Tibial nerve (tissue), 4 donors: ENCODE results near the gene GMPPA. TPM values are rescaled to one million over a fixed set of nuclear protein-coding genes. Genes with fewer than 3 reads are reported as not detected.

Experiments used
- DNase-seq, 2 donors: peaks; one replicate each; pipeline ENCODE4 v3.0.0-alpha.2; 2019; ENCODE audit warnings: low spot score in 2 of 2
- H3K27ac ChIP-seq, 4 donors: fragments of 200-600 bp; sonication (generic) in 3 of 4; one replicate each; pipeline ENCODE4 v1.5.1; 2017 to 2019; ENCODE audit warnings: mild to moderate bottlenecking in 1 of 4
- H3K27me3 ChIP-seq, 2 donors: fragments of 200-600 bp; sonication (generic) in 1 of 2; one replicate each; pipeline versions ENCODE4 v1.5.1 to v1.6.0; 2017 to 2019
- H3K36me3 ChIP-seq, 3 donors: fragments of 200-600 bp; sonication (generic); one replicate each; pipeline ENCODE4 v1.5.1; 2018 to 2019
- H3K4me1 ChIP-seq, 4 donors: fragments of 200-600 bp; sonication (generic) in 3 of 4; one replicate each; pipeline ENCODE4 v1.5.1; 2017 to 2019
- H3K4me3 ChIP-seq, 4 donors: fragments of 200-600 bp; sonication (generic) in 3 of 4; one replicate each; pipeline ENCODE4 v1.5.1; 2017 to 2019; ENCODE audit warnings: mild to moderate bottlenecking in 1 of 4, moderate library complexity in 1 of 4
- H3K9me3 ChIP-seq, 4 donors: fragments of 200-600 bp; sonication (generic) in 3 of 4; one replicate each; pipeline ENCODE4 v1.5.1; 2017 to 2019
- CTCF ChIP-seq, 5 experiments: fragments of 200-600 bp in 3 of 5; fragments of 450-650 bp in 2 of 5; sonication (generic) in 3 of 5; IDR thresholded peaks; one replicate each; pipeline ENCODE4 v1.5.1; 2016 to 2019; ENCODE audit warnings: antibody characterized with exemption in 5 of 5, mild to moderate bottlenecking in 3 of 5, moderate library complexity in 2 of 5
- EP300 ChIP-seq, 2 donors: sonication (generic); formaldehyde crosslinking; IDR thresholded peaks; one replicate each; pipeline ENCODE4 v1.6.1; 2017; ENCODE audit warnings: antibody characterized with exemption in 2 of 2, mild to moderate bottlenecking in 1 of 2
- POLR2A ChIP-seq, 2 donors: fragments of 450-650 bp; IDR thresholded peaks; one replicate each; pipeline ENCODE4 v1.6.1; 2017; ENCODE audit warnings: antibody characterized with exemption in 2 of 2, mild to moderate bottlenecking in 2 of 2, moderate library complexity in 2 of 2
- WGBS, 2 donors: methylation state at CpG; one replicate each; pipeline ENCODE4 v1.1.5; 2018; 5-methylcytosine and 5-hydroxymethylcytosine counted together
- total RNA-seq, 4 donors: library from RNA; depleted of rRNA; stranded (reverse); fragments of >200 nt; gene quantifications; one replicate each; pipeline ENCODE4 v1.1.0, GENCODE V29; 2016

Gene GMPPA
- total RNA-seq, 4 donors from 2014 or later, result 18.8 to 29.7 (median 27.8) TPM

GRCh38 chr2:219476652-219477151 lies 22.0 kb upstream of the GMPPA start:
- Histone ChIP-seq H3K4me1 (peaks cover 0 to 7% (median 0%) of the 10 kb centered on the region in 4 donors), H3K27ac (no peak overlapping the region), H3K27me3 (peaks cover 0 to 5% of the 10 kb centered on the region in 2 donors), H3K9me3 (no peaks in the 10 kb centered on the region), H3K4me3 (no peak overlapping the region), H3K36me3 (no peaks in the 10 kb centered on the region)
- DNase-seq, result no peak
- 11% methylated on average over 14 to 15 of the region's 16 CpGs for WGBS, 2 donors
- no peak for TF ChIP-seq CTCF (IDR thresholded peaks at IDR 0.05)
- no peak for TF ChIP-seq POLR2A (IDR thresholded peaks at IDR 0.05)
- no peak for TF ChIP-seq EP300 (IDR thresholded peaks at IDR 0.05)

- 75 to 88% methylated on average over 11 to 13 of the region's 13 CpGs for WGBS, 2 donors
- peaks cover 0 to 7% of the 10 kb centered on the region in 2 donors for H3K27me3 ChIP-seq
- H3K27ac ChIP-seq, result no peak overlapping the region
- no peaks in the 10 kb centered on the region for H3K9me3 ChIP-seq
- peaks cover 0 to 7% (median 0%) of the 10 kb centered on the region in 4 donors for H3K4me1 ChIP-seq
- no peak overlapping the region for H3K4me3 ChIP-seq
- no peaks in the 10 kb centered on the region for H3K36me3 ChIP-seq
- TF ChIP-seq CTCF (IDR thresholded peaks at IDR 0.05) (no peak), POLR2A (IDR thresholded peaks at IDR 0.05) (no peak), EP300 (IDR thresholded peaks at IDR 0.05) (no peak)
- DNase-seq, result no peak
These were observed 21.5 kb upstream of the GMPPA start for GRCh38 chr2:219477179-219477578.

GRCh38 chr2:219477815-219478214 lies 20.9 kb upstream of the GMPPA start:
- H3K4me1 ChIP-seq, result peaks cover 0 to 7% (median 0%) of the 10 kb centered on the region in 4 donors
- WGBS, 2 donors, result 45 to 62% methylated on average over 5 to 15 of the region's 15 CpGs
- no peaks in the 10 kb centered on the region for H3K9me3 ChIP-seq
- peaks cover 0 to 13% of the 10 kb centered on the region in 2 donors for H3K27me3 ChIP-seq
- TF ChIP-seq POLR2A (IDR thresholded peaks at IDR 0.05) (no peak), CTCF (IDR thresholded peaks at IDR 0.05) (no peak), EP300 (IDR thresholded peaks at IDR 0.05) (no peak)
- H3K36me3 ChIP-seq, result no peaks in the 10 kb centered on the region
- H3K27ac ChIP-seq, result no peak overlapping the region
- no peak overlapping the region for H3K4me3 ChIP-seq
- no peak for DNase-seq

GRCh38 chr2:219478916-219479315 lies 19.8 kb upstream of the GMPPA start:
- Histone ChIP-seq H3K27me3 (peaks cover 0 to 23% of the 10 kb centered on the region in 2 donors), H3K4me3 (no peak overlapping the region), H3K9me3 (no peaks in the 10 kb centered on the region), H3K4me1 (peaks cover 0 to 14% (median 2%) of the 10 kb centered on the region in 4 donors), H3K36me3 (no peaks in the 10 kb centered on the region), H3K27ac (no peak overlapping the region)
- DNase-seq, result no peak
- no peak for TF ChIP-seq CTCF (IDR thresholded peaks at IDR 0.05)
- no peak for TF ChIP-seq POLR2A (IDR thresholded peaks at IDR 0.05)
- TF ChIP-seq EP300 (IDR thresholded peaks at IDR 0.05), result no peak
- 75 to 76% methylated on average over 8 of the region's 8 CpGs for WGBS, 2 donors

GRCh38 chr2:219480004-219480403 lies 18.7 kb upstream of the GMPPA start:
- Histone ChIP-seq H3K9me3 (no peaks in the 10 kb centered on the region), H3K27me3 (peaks cover 0 to 34% of the 10 kb centered on the region in 2 donors), H3K4me3 (no peak overlapping the region), H3K27ac (no peak overlapping the region), H3K36me3 (no peaks in the 10 kb centered on the region), H3K4me1 (peaks cover 0 to 25% (median 11%) of the 10 kb centered on the region in 4 donors)
- no peak for DNase-seq
- no peak for TF ChIP-seq CTCF (IDR thresholded peaks at IDR 0.05)
- 98 to 100% methylated on average over 4 to 7 of the region's 8 CpGs for WGBS, 2 donors
